ENCODE measurements around the gene HAP1.
"Not testable (repeated sequence)": the region's sequence is repeated elsewhere in the genome, so short reads cannot be mapped to it uniquely, and the experiment has no call there.

The HAP1 gene

GRCh38 chr17:41777157-41777573, 42.7 kb upstream of the HAP1 start:
- POLR2A ChIA-PET (ENCODE audit: low non-redundant PET) = interaction anchor here (1.8 kb wide), 1 partner anchor 9 kb away, joined by 6 read pairs; the partner anchor contains the start of gene JUP
- CTCF ChIA-PET = interaction anchor here (0.6 to 1.9 kb wide), 3 partner anchors 9 to 25 kb away, joined by 3 to 14 read pairs (median 4); no protein-coding TSS in a partner anchor
- H3K27ac ChIP-seq = peak overlapping the region; percentile 97
- TF ChIP-seq CTCF (conservative IDR thresholded peaks at IDR 0.05; ENCODE audit: low read depth) = no peak
- no peak for DNase-seq (ENCODE audit: low spot score)

- CTCF ChIA-PET; DNase-seq (ENCODE audit: low spot score); POLR2A ChIA-PET (ENCODE audit: low non-redundant PET): not testable (repeated sequence)
- peak overlapping the region; percentile 97 for H3K27ac ChIP-seq
Observed at GRCh38 chr17:41776262-41776900, 41.9 kb upstream of the HAP1 start.

GRCh38 chr17:41775394-41776226, 41.2 kb upstream of the HAP1 start:
- peak overlapping the region; percentile 97 for H3K27ac ChIP-seq
- ChIA-PET POLR2A (ENCODE audit: low non-redundant PET) (no interaction called here), CTCF (interaction anchor here (1.2 kb wide), 1 partner anchor 26 kb away, joined by 3 read pairs; no protein-coding TSS in a partner anchor)
- no peak for DNase-seq (ENCODE audit: low spot score)
- TF ChIP-seq CTCF (conservative IDR thresholded peaks at IDR 0.05; ENCODE audit: low read depth) = no peak

- ChIA-PET POLR2A (ENCODE audit: low non-redundant PET) (interaction anchor here (1.3 to 1.5 kb wide), 2 partner anchors 12 to 27 kb away, joined by 5 to 7 read pairs; partner anchors contain the start of gene JUP), CTCF (interaction anchor here (0.6 to 1.9 kb wide), 4 partner anchors 12 to 37 kb away, joined by 3 to 6 read pairs (median 4); partner anchors contain the start of gene P3H4)
Observed at GRCh38 chr17:41773731-41774193, 39.3 kb upstream of the HAP1 start.

GRCh38 chr17:41773190-41773588, 38.7 kb upstream of the HAP1 start:
- DNase-seq (ENCODE audit: low spot score) = peak; percentile 91
- ChIA-PET CTCF (interaction anchor here (0.6 to 1.9 kb wide), 3 partner anchors 13 to 38 kb away, joined by 3 to 6 read pairs (median 5); partner anchors contain the start of gene P3H4), POLR2A (ENCODE audit: low non-redundant PET) (interaction anchor here (1.3 to 1.5 kb wide), 2 partner anchors 13 to 27 kb away, joined by 5 to 7 read pairs; partner anchors contain the start of gene JUP)
- no peak for TF ChIP-seq CTCF (conservative IDR thresholded peaks at IDR 0.05; ENCODE audit: low read depth)
- H3K27ac ChIP-seq = peak overlapping the region; percentile 97

More at GRCh38 chr17:41773731-41774193, 39.3 kb upstream of the HAP1 start:
- H3K27ac ChIP-seq = peak overlapping the region; percentile 97
- DNase-seq (ENCODE audit: low spot score) = no peak
- no peak for TF ChIP-seq CTCF (conservative IDR thresholded peaks at IDR 0.05; ENCODE audit: low read depth)

GRCh38 chr17:41772586-41773189, 38.2 kb upstream of the HAP1 start:
- CTCF ChIA-PET = interaction anchor here (1.2 to 1.5 kb wide), 2 partner anchors 13 to 29 kb away, joined by 5 read pairs; no protein-coding TSS in a partner anchor
- no peak for DNase-seq (ENCODE audit: low spot score)
- peak overlapping the region; percentile 97 for H3K27ac ChIP-seq
- TF ChIP-seq CTCF (conservative IDR thresholded peaks at IDR 0.05; ENCODE audit: low read depth) = no peak
- POLR2A ChIA-PET (ENCODE audit: low non-redundant PET) = interaction anchor here (1.2 to 1.5 kb wide), 3 partner anchors 13 to 28 kb away, joined by 3 to 7 read pairs (median 5); partner anchors contain the start of gene JUP

Data from RWPE1 (cell line).